Liver (tissue), 9 donors: ENCODE measurements around the gene UTF1. TPM values are rescaled to one million over a fixed set of nuclear protein-coding genes. Genes with fewer than 3 reads are reported as not detected.

ENCODE experiments used
- DNase-seq: peaks from one replicate; pipeline ENCODE4 v3.0.0-alpha.2; 2017; ENCODE audit warnings: low spot score
- H3K27ac ChIP-seq, 2 donors: one replicate each; pipeline ENCODE4 v1.7.0; 2013; ENCODE audit warnings: inconsistent platforms in 2 of 2, low read length in 2 of 2, control low read depth in 1 of 2, low read depth in 1 of 2, mild to moderate bottlenecking in 1 of 2
- H3K27me3 ChIP-seq, 4 donors: one replicate each; pipeline versions ENCODE4 v1.6.1 to v1.7.0; 2013; ENCODE audit warnings: low read length in 3 of 4, inconsistent platforms in 1 of 4, mild to moderate bottlenecking in 1 of 4, moderate library complexity in 1 of 4; ENCODE audit not compliant: control insufficient read depth in 4 of 4, insufficient read depth in 4 of 4
- H3K36me3 ChIP-seq, 4 donors: one replicate each; pipeline versions ENCODE4 v1.6.1 to v1.7.0; 2013; ENCODE audit warnings: low read length in 3 of 4, mild to moderate bottlenecking in 3 of 4, low read depth in 1 of 4, moderate library complexity in 1 of 4; ENCODE audit not compliant: control insufficient read depth in 4 of 4, insufficient read depth in 3 of 4
- H3K4me1 ChIP-seq, 4 donors: one replicate each; pipeline versions ENCODE4 v1.6.1 to v1.7.0; 2013; ENCODE audit warnings: low read length in 3 of 4, mild to moderate bottlenecking in 3 of 4, moderate library complexity in 1 of 4; ENCODE audit not compliant: control insufficient read depth in 4 of 4, insufficient read depth in 4 of 4
- H3K4me3 ChIP-seq, 3 donors: one replicate each; pipeline versions ENCODE4 v1.6.1 to v1.7.0; 2013; ENCODE audit warnings: low read length in 3 of 3, control low read depth in 1 of 3, low read depth in 1 of 3, mild to moderate bottlenecking in 1 of 3
- H3K9ac ChIP-seq, 2 donors: one replicate each; pipeline ENCODE4 v1.7.0; 2013; ENCODE audit warnings: low read length in 2 of 2, mild to moderate bottlenecking in 2 of 2, moderate library complexity in 2 of 2, control low read depth in 1 of 2, low read depth in 1 of 2
- H3K9me3 ChIP-seq, 4 donors: one replicate each; pipeline versions ENCODE4 v1.6.1 to v1.7.0; 2013; ENCODE audit warnings: low read length in 3 of 4; ENCODE audit not compliant: control insufficient read depth in 4 of 4
- FOXA1 ChIP-seq: IDR thresholded peaks from 2 replicates; pipeline ENCODE4 v1.6.1; 2016; ENCODE audit warnings: antibody characterized with exemption
- FOXA2 ChIP-seq: IDR thresholded peaks from 2 replicates; pipeline ENCODE4 v1.6.1; 2016; ENCODE audit warnings: antibody characterized with exemption
- GABPA ChIP-seq, 2 donors: IDR thresholded peaks in 1 of 2; conservative IDR thresholded peaks in 1 of 2; 2 replicates each; pipeline ENCODE4 v1.6.1; 2016; ENCODE audit warnings: antibody characterized with exemption in 2 of 2, mild to moderate bottlenecking in 1 of 2, moderate library complexity in 1 of 2
- HNF4A ChIP-seq, 2 donors: conservative IDR thresholded peaks; 2 replicates each; pipeline ENCODE4 v1.6.1; 2016; ENCODE audit warnings: antibody characterized with exemption in 2 of 2, mild to moderate bottlenecking in 2 of 2
- HNF4G ChIP-seq: IDR thresholded peaks from 2 replicates; pipeline ENCODE4 v1.6.1; 2016; ENCODE audit warnings: antibody characterized with exemption
- JUND ChIP-seq, 2 donors: IDR thresholded peaks; 2 replicates each; pipeline ENCODE4 v1.6.1; 2016; ENCODE audit warnings: antibody characterized with exemption in 2 of 2
- NR2F2 ChIP-seq: IDR thresholded peaks from 2 replicates; pipeline ENCODE4 v1.6.1; 2016; ENCODE audit warnings: antibody characterized with exemption
- RAD21 ChIP-seq, 2 donors: IDR thresholded peaks; 2 replicates each; pipeline ENCODE4 v1.6.1; 2016; ENCODE audit warnings: antibody characterized with exemption in 2 of 2, mild to moderate bottlenecking in 2 of 2
- RXRA ChIP-seq, 2 donors: IDR thresholded peaks; 2 replicates each; pipeline ENCODE4 v1.6.1; 2017 to 2018; ENCODE audit warnings: antibody characterized with exemption in 2 of 2, mild to moderate bottlenecking in 1 of 2
- SP1 ChIP-seq: IDR thresholded peaks from 2 replicates; pipeline ENCODE4 v1.6.1; 2018; ENCODE audit warnings: antibody characterized with exemption, mild to moderate bottlenecking
- TAF1 ChIP-seq: conservative IDR thresholded peaks from 2 replicates; pipeline ENCODE4 v1.6.1; 2016; ENCODE audit warnings: antibody characterized with exemption, mild to moderate bottlenecking
- YY1 ChIP-seq: IDR thresholded peaks from 2 replicates; pipeline ENCODE4 v1.6.1; 2016; ENCODE audit warnings: antibody characterized with exemption, mild to moderate bottlenecking
- WGBS: extraction: QIAGEN DNeasy Blood & Tissue Kit; methylation state at CpG from one replicate; pipeline ENCODE4 v1.1.7; 2013; 5-methylcytosine and 5-hydroxymethylcytosine counted together
- polyA plus RNA-seq, 2 donors: library from polyadenylated mRNA; stranded (reverse) in 1 of 2; unstranded in 1 of 2; fragments of 200-250 nt in 1 of 2; fragments of >200 nt in 1 of 2; fragmentation: Nextera tagmentation in 1 of 2; extraction: Ambion mirVana in 1 of 2; gene quantifications; one replicate each; pipeline versions ENCODE4 v1.2.1 to v1.2.3, GENCODE V29; 2013 to 2015
- total RNA-seq, 2 donors: library from RNA; depleted of rRNA; stranded (reverse); fragments of >200 nt; gene quantifications; one replicate each; pipeline ENCODE4 v1.2.3, GENCODE V29; 2014
- TF ChIP-seq, protein P1 (sequence below): IDR thresholded peaks from 2 replicates; pipeline ENCODE4 v1.6.1; 2016; ENCODE audit warnings: antibody characterized with exemption
- TF ChIP-seq, protein P2 (sequence below): IDR thresholded peaks from 2 replicates; pipeline ENCODE4 v1.6.1; 2016; ENCODE audit warnings: antibody characterized with exemption
- TF ChIP-seq, protein P3 (sequence below): IDR thresholded peaks from 2 replicates; pipeline ENCODE4 v1.6.1; 2016; ENCODE audit warnings: antibody characterized with exemption, mild to moderate bottlenecking
- TF ChIP-seq, protein P4 (sequence below): fragments of 150-350 bp; IDR thresholded peaks from 2 replicates; pipeline ENCODE4 v1.5.1; 2017; ENCODE audit warnings: improper control_type of control experiment, low read depth, low read length; ENCODE audit not compliant: missing input control
- TF ChIP-seq, protein P5 (sequence below): IDR thresholded peaks from 2 replicates; pipeline ENCODE4 v1.6.1; 2016; ENCODE audit warnings: antibody characterized with exemption
- donor health status: healthy.
- donor health status: healthy.
- donor health status: healthy.
- donor health status: healthy.
- donor health status: healthy.

Gene UTF1
- total and polyA plus RNA-seq, 4 donors: not detected

DNA sequence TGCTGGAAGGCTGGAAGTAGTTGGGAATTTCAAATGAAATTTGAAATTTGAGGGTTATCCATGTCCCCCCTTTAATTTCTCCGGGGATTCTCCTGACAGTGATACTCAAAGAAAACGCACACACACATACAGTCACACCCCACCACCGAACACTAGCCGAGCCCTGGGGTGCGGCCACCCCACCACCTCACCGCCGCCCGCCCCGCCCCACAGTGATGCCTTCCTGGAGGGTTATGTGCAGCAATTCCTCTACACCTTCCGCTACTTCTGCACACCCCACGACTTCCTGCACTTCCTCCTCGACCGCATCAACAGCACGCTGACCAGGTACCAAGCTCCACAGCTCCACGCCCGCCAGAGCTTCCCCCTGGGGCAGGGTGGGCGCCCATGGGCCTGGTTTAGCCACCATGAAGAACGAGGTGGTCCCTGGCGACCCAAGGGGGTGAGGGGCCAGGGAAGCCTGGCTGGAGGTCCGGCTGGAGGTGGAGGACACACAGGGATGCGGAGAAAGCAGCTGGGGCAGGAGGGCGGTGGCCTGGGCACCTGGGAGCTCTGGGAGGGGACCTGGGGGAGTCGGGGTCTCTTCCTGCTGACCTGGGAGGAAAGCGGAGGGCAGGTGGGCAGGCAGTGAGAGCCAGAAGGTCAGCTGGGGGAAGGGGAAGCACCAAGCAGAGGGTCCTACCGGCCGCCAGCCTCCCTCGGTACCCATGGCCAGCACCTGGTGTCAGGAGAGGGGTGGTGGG, 19.4 kb upstream of the UTF1 start:
- no peaks in the 10 kb centered on the region for H3K4me1 ChIP-seq
- WGBS: 78% methylated on average over 27 of the region's 27 CpGs
- no peak overlapping the region for H3K9ac ChIP-seq
- H3K27me3 ChIP-seq: peaks cover 0 to 2% (median 0%) of the 10 kb centered on the region in 4 donors
- H3K4me3 ChIP-seq: no peak overlapping the region
- TF ChIP-seq TAF1: no peak
- TF ChIP-seq YY1: no peak
- no peak for TF ChIP-seq HNF4A (conservative IDR thresholded peaks at IDR 0.05)
- no peak for TF ChIP-seq SP1
- TF ChIP-seq, protein P1, sequence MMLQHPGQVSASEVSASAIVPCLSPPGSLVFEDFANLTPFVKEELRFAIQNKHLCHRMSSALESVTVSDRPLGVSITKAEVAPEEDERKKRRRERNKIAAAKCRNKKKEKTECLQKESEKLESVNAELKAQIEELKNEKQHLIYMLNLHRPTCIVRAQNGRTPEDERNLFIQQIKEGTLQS: no peak
- TF ChIP-seq, protein P2, sequence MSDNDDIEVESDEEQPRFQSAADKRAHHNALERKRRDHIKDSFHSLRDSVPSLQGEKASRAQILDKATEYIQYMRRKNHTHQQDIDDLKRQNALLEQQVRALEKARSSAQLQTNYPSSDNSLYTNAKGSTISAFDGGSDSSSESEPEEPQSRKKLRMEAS: no peak
- TF ChIP-seq RXRA (IDR thresholded peaks at IDR 0.05): no peak
- no peak for TF ChIP-seq GABPA (IDR thresholded peaks at IDR 0.05 in 1 of 2, conservative IDR thresholded peaks at IDR 0.05 in 1 of 2)
- TF ChIP-seq JUND (IDR thresholded peaks at IDR 0.05): no peak
- TF ChIP-seq, protein P3, sequence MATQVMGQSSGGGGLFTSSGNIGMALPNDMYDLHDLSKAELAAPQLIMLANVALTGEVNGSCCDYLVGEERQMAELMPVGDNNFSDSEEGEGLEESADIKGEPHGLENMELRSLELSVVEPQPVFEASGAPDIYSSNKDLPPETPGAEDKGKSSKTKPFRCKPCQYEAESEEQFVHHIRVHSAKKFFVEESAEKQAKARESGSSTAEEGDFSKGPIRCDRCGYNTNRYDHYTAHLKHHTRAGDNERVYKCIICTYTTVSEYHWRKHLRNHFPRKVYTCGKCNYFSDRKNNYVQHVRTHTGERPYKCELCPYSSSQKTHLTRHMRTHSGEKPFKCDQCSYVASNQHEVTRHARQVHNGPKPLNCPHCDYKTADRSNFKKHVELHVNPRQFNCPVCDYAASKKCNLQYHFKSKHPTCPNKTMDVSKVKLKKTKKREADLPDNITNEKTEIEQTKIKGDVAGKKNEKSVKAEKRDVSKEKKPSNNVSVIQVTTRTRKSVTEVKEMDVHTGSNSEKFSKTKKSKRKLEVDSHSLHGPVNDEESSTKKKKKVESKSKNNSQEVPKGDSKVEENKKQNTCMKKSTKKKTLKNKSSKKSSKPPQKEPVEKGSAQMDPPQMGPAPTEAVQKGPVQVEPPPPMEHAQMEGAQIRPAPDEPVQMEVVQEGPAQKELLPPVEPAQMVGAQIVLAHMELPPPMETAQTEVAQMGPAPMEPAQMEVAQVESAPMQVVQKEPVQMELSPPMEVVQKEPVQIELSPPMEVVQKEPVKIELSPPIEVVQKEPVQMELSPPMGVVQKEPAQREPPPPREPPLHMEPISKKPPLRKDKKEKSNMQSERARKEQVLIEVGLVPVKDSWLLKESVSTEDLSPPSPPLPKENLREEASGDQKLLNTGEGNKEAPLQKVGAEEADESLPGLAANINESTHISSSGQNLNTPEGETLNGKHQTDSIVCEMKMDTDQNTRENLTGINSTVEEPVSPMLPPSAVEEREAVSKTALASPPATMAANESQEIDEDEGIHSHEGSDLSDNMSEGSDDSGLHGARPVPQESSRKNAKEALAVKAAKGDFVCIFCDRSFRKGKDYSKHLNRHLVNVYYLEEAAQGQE: no peak
- TF ChIP-seq RAD21 (IDR thresholded peaks at IDR 0.05): no peak
- TF ChIP-seq FOXA2: no peak
- TF ChIP-seq FOXA1: no peak
- TF ChIP-seq, protein P4, sequence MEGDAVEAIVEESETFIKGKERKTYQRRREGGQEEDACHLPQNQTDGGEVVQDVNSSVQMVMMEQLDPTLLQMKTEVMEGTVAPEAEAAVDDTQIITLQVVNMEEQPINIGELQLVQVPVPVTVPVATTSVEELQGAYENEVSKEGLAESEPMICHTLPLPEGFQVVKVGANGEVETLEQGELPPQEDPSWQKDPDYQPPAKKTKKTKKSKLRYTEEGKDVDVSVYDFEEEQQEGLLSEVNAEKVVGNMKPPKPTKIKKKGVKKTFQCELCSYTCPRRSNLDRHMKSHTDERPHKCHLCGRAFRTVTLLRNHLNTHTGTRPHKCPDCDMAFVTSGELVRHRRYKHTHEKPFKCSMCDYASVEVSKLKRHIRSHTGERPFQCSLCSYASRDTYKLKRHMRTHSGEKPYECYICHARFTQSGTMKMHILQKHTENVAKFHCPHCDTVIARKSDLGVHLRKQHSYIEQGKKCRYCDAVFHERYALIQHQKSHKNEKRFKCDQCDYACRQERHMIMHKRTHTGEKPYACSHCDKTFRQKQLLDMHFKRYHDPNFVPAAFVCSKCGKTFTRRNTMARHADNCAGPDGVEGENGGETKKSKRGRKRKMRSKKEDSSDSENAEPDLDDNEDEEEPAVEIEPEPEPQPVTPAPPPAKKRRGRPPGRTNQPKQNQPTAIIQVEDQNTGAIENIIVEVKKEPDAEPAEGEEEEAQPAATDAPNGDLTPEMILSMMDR: no peak
- TF ChIP-seq NR2F2: no peak
- no peak for DNase-seq
- no peaks in the 10 kb centered on the region for H3K36me3 ChIP-seq
- H3K9me3 ChIP-seq: no peaks in the 10 kb centered on the region
- H3K27ac ChIP-seq: no peak overlapping the region

DNA sequence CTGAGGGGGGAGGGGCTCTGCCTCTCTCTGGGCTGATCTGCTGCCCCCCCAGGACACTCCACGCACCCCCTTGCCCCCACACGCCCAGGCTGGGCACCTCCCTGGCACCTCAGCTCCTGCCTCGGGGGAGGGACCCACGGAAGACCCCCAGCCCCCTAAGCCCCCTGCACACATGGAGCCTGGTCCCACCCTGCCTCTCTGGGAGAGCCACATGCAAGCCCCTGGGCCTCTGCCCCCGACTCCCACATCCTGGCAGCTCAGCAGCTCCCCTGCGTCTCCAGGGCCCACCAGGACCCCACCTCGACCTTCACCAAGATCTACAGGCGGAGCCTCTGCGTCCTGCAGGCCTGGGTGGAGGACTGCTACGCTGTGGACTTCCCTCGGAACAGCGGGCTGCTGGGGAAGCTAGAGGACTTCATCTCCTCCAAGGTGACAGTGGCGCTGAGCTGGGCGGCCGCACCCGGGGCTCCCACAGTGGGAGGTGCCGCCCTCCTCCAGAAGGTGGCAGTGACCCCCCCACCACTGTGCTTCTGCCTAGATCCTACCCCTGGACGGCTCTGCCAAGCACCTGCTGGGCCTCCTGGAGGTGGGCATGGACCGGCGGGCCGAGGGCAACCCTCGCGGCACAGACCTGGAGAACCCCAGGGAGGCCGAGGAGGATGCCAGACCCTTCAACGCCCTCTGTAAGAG, 18.7 kb upstream of the UTF1 start:
- Histone ChIP-seq H3K36me3 (no peaks in the 10 kb centered on the region), H3K4me1 (no peaks in the 10 kb centered on the region), H3K27ac (no peak overlapping the region), H3K27me3 (peaks cover 0 to 2% (median 0%) of the 10 kb centered on the region in 4 donors), H3K4me3 (no peak overlapping the region), H3K9me3 (no peaks in the 10 kb centered on the region), H3K9ac (no peak overlapping the region)
- DNase-seq: no peak
- 81% methylated on average over 25 of the region's 25 CpGs for WGBS
- TF ChIP-seq GABPA (IDR thresholded peaks at IDR 0.05 in 1 of 2, conservative IDR thresholded peaks at IDR 0.05 in 1 of 2) (no peak), RAD21 (IDR thresholded peaks at IDR 0.05) (no peak), HNF4G (no peak), RXRA (IDR thresholded peaks at IDR 0.05) (no peak), FOXA2 (no peak), NR2F2 (no peak), JUND (IDR thresholded peaks at IDR 0.05) (no peak), YY1 (no peak), SP1 (no peak), HNF4A (conservative IDR thresholded peaks at IDR 0.05) (no peak)
- TF ChIP-seq, protein P3: no peak
- TF ChIP-seq, protein P5, sequence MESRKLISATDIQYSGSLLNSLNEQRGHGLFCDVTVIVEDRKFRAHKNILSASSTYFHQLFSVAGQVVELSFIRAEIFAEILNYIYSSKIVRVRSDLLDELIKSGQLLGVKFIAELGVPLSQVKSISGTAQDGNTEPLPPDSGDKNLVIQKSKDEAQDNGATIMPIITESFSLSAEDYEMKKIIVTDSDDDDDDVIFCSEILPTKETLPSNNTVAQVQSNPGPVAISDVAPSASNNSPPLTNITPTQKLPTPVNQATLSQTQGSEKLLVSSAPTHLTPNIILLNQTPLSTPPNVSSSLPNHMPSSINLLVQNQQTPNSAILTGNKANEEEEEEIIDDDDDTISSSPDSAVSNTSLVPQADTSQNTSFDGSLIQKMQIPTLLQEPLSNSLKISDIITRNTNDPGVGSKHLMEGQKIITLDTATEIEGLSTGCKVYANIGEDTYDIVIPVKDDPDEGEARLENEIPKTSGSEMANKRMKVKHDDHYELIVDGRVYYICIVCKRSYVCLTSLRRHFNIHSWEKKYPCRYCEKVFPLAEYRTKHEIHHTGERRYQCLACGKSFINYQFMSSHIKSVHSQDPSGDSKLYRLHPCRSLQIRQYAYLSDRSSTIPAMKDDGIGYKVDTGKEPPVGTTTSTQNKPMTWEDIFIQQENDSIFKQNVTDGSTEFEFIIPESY: no peak
- TF ChIP-seq, protein P1: no peak
- TF ChIP-seq, protein P2: no peak
